ENCODE data around the gene PCBP3. TPM values are rescaled to one million over a fixed set of nuclear protein-coding genes. Genes with fewer than 3 reads are reported as not detected.

Gene PCBP3
- total and polyA plus RNA-seq, 2 donors (not counting 3 experiments of a cell fraction or from before 2014, with no cell fraction given), result 0.06 to 1.1 TPM

DNA sequence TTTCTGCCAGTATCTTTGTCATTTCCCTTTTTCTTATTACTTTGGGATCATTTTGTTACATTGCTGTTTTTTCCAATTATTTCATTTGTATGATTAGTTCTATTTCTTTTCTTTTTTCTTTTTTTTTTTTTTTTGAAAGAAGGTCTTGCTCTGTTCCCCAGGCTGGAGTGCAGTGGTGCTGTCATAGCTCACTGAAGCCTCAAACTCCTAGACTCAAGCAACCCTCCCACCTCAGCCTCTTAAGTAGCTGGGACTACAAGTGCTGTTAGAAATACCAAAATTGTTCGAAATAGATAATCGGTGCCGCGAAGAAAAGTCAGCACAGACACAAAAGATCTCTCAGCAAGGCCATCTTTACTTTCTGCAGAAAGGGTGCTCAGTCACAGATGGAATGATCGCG lies 311.4 kb downstream of the PCBP3 start:
- H3K27me3 ChIP-seq (ENCODE audit: control insufficient read depth in 2 of 2, insufficient read depth in 2 of 2, low read length in 2 of 2), result peaks cover 8 to 22% of the 10 kb centered on the region in 2 experiments
- no peak for TF ChIP-seq POLR2AphosphoS5 (IDR thresholded peaks at IDR 0.05; ENCODE audit: insufficient read depth, low read depth, low read length)
- dilution Hi-C loops (cut with MboI; ENCODE audit: extremely low pct_ligation_motif_present, low sequenced_read_pairs), result no loop called here
- no TSS peak for BruUV-seq (replicated peaks)
- H3K9me3 ChIP-seq (replicated peaks; ENCODE audit: control insufficient read depth, insufficient read depth, low read length), result no peaks in the 10 kb centered on the region
- no peak overlapping the region for H2AFZ ChIP-seq (ENCODE audit: low read depth, low read length)
- intact Hi-C loops (cut with micrococcal nuclease), result no loop called here
- no peaks in the 10 kb centered on the region for H3K9me1 ChIP-seq (replicated peaks; ENCODE audit: control insufficient read depth, extremely low read depth, insufficient read depth, low read length)
- no peak overlapping the region for H3K4me3 ChIP-seq (replicated peaks in 1 of 3; ENCODE audit: insufficient read depth in 1 of 3, low read depth in 1 of 3, low read length in 3 of 3)
- no peak for DNase-seq (ENCODE audit: low read depth, low spot score)
- H3K36me3 ChIP-seq (ENCODE audit: control insufficient read depth in 2 of 2, extremely low read depth in 1 of 2, insufficient read depth in 2 of 2, low read length in 2 of 2), result no peaks in the 10 kb centered on the region
- H3K4me1 ChIP-seq (ENCODE audit: control insufficient read depth, extremely low read depth, insufficient read depth, low read length), result no peaks in the 10 kb centered on the region
- ChIA-PET CTCF (interaction anchor here (0.9 kb wide), 1 partner anchor 189 kb away, joined by 3 read pairs; no protein-coding TSS in a partner anchor), POLR2A (no interaction called here)
- no peak for FAIRE-seq
- H3K27ac ChIP-seq (ENCODE audit: insufficient read depth, low read depth, low read length), result no peak overlapping the region
- no peak overlapping the region for H3K4me2 ChIP-seq (ENCODE audit: insufficient read depth, low read length)
- no peaks in the 10 kb centered on the region for H4K20me1 ChIP-seq (replicated peaks; ENCODE audit: control insufficient read depth, extremely low read depth, insufficient read depth, low read length)
- H3K79me2 ChIP-seq (ENCODE audit: control insufficient read depth, insufficient read depth, low read length), result no peaks in the 10 kb centered on the region
- H3K9ac ChIP-seq (replicated peaks; ENCODE audit: extremely low read depth, insufficient read depth, low read length), result no peak overlapping the region

DNA sequence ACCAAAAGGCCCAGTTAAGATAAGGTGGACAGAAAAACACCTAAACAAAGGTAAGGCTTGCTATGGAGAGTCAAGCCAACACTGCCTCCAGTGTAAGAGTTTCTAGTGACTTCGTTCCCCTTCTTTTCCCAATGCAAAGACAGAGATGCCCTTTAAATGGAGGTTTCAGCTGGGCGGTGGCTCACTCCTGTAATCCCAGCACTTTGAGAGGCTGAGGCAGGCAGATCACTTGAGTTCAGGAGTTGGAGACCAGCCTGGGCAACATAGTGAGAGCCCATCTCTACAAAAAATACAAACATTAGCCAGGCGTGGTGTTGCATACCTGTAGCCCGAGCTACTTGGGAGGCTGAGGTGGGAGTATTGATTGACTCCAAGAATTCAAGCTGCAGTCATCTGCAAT lies 314.0 kb downstream of the PCBP3 start:
- no peaks in the 10 kb centered on the region for H3K9me3 ChIP-seq (replicated peaks; ENCODE audit: control insufficient read depth, insufficient read depth, low read length)
- peaks cover 8 to 21% of the 10 kb centered on the region in 2 experiments for H3K27me3 ChIP-seq (ENCODE audit: control insufficient read depth in 2 of 2, insufficient read depth in 2 of 2, low read length in 2 of 2)
- no peak overlapping the region for H3K9ac ChIP-seq (replicated peaks; ENCODE audit: extremely low read depth, insufficient read depth, low read length)
- CTCF ChIA-PET, result interaction anchor here (1.0 kb wide), 1 partner anchor 16 kb away, joined by 3 read pairs; no protein-coding TSS in a partner anchor
- H3K79me2 ChIP-seq (ENCODE audit: control insufficient read depth, insufficient read depth, low read length), result no peaks in the 10 kb centered on the region
- no peak overlapping the region for H3K4me2 ChIP-seq (ENCODE audit: insufficient read depth, low read length)
- H3K4me1 ChIP-seq (ENCODE audit: control insufficient read depth, extremely low read depth, insufficient read depth, low read length), result no peaks in the 10 kb centered on the region
- FAIRE-seq, result no peak
- no peaks in the 10 kb centered on the region for H4K20me1 ChIP-seq (replicated peaks; ENCODE audit: control insufficient read depth, extremely low read depth, insufficient read depth, low read length)
- H2AFZ ChIP-seq (ENCODE audit: low read depth, low read length), result no peak overlapping the region
- H3K36me3 ChIP-seq (ENCODE audit: control insufficient read depth in 2 of 2, extremely low read depth in 1 of 2, insufficient read depth in 2 of 2, low read length in 2 of 2), result no peaks in the 10 kb centered on the region
- no TSS peak for BruUV-seq (replicated peaks)
- no peak for DNase-seq (ENCODE audit: low read depth, low spot score)
- POLR2A ChIA-PET, result no interaction called here
- H3K27ac ChIP-seq (ENCODE audit: insufficient read depth, low read depth, low read length), result no peak overlapping the region
- no peak overlapping the region for H3K4me3 ChIP-seq (replicated peaks in 1 of 3; ENCODE audit: insufficient read depth in 1 of 3, low read depth in 1 of 3, low read length in 3 of 3)
- no peak for TF ChIP-seq POLR2A (IDR thresholded peaks at IDR 0.05; ENCODE audit: low read depth, low read length)
- no peak for TF ChIP-seq FOS (IDR thresholded peaks at IDR 0.05; ENCODE audit: borderline replicate concordance, insufficient read depth, low read length)
- TF ChIP-seq MYC (IDR thresholded peaks at IDR 0.05; ENCODE audit: low read depth, low read length), result no peak
- no peak for TF ChIP-seq POLR2AphosphoS5 (IDR thresholded peaks at IDR 0.05; ENCODE audit: insufficient read depth, low read depth, low read length)
- TF ChIP-seq, protein P1, sequence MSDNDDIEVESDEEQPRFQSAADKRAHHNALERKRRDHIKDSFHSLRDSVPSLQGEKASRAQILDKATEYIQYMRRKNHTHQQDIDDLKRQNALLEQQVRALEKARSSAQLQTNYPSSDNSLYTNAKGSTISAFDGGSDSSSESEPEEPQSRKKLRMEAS (IDR thresholded peaks at IDR 0.05; ENCODE audit: insufficient read depth, insufficient read length), result no peak
- TF ChIP-seq, protein P2, sequence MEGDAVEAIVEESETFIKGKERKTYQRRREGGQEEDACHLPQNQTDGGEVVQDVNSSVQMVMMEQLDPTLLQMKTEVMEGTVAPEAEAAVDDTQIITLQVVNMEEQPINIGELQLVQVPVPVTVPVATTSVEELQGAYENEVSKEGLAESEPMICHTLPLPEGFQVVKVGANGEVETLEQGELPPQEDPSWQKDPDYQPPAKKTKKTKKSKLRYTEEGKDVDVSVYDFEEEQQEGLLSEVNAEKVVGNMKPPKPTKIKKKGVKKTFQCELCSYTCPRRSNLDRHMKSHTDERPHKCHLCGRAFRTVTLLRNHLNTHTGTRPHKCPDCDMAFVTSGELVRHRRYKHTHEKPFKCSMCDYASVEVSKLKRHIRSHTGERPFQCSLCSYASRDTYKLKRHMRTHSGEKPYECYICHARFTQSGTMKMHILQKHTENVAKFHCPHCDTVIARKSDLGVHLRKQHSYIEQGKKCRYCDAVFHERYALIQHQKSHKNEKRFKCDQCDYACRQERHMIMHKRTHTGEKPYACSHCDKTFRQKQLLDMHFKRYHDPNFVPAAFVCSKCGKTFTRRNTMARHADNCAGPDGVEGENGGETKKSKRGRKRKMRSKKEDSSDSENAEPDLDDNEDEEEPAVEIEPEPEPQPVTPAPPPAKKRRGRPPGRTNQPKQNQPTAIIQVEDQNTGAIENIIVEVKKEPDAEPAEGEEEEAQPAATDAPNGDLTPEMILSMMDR (IDR thresholded peaks at IDR 0.05; ENCODE audit: extremely low read depth in 1 of 2, insufficient read depth in 1 of 2, low read depth in 1 of 2, low read length in 2 of 2), result no peak
- TF ChIP-seq JUN (IDR thresholded peaks at IDR 0.05; ENCODE audit: borderline replicate concordance, insufficient read depth, insufficient read length, low read depth), result no peak
- no peak for TF ChIP-seq GATA2 (IDR thresholded peaks at IDR 0.05; ENCODE audit: insufficient read depth, insufficient read length, low read depth, low read length)
- TF ChIP-seq EZH2 (IDR thresholded peaks at IDR 0.05; ENCODE audit: borderline replicate concordance, low read depth, low read length, severe bottlenecking), result no peak
- H3K9me1 ChIP-seq (replicated peaks; ENCODE audit: control insufficient read depth, extremely low read depth, insufficient read depth, low read length), result no peaks in the 10 kb centered on the region
- dilution Hi-C loops (cut with MboI; ENCODE audit: extremely low pct_ligation_motif_present, low sequenced_read_pairs), result no loop called here
- intact Hi-C loops (cut with micrococcal nuclease), result no loop called here

All from endothelial cell of umbilical vein (primary cell).